HCT116 (cell line): ENCODE results near the gene PI4KA. TPM values are rescaled to one million over a fixed set of nuclear protein-coding genes. Genes with fewer than 3 reads are reported as not detected.

Experiments used
- ATAC-seq: fragments of 200-7000 bp; cut with Tn5 transposase; 2 replicates; pipeline ENCODE4 v1.9.1; 2020; ENCODE audit warnings: mild to moderate bottlenecking, moderate library complexity
- BruUV-seq: library from RNA; stranded (reverse); fragments of 400-500 nt; replicated peaks from 2 replicates; lab custom pipeline; 2021; lab: Mats Ljungman, UMichigan
- CTCF ChIA-PET: fragments of 300-600 bp; sonication (Branson Sonifier 250); formaldehyde crosslinking; loops from one replicate; lab custom pipeline; 2021; ENCODE audit warnings: antibody characterized with exemption; lab: Charles Lee
- POLR2A ChIA-PET: fragments of 300-600, 350-600 bp; sonication (Branson Sonifier 250); formaldehyde crosslinking; loops from one replicate; lab custom pipeline; 2021; ENCODE audit warnings: antibody characterized with exemption; lab: Charles Lee
- RAD21 ChIA-PET, 2 experiments: fragments of 300-600 bp; sonication (Branson Sonifier 250); formaldehyde crosslinking; loops; one replicate each; lab custom pipeline; 2023; ENCODE audit warnings: low total read pairs in 2 of 2; ENCODE audit not compliant: uncharacterized antibody in 2 of 2, unreplicated experiment in 2 of 2, low non-redundant PET in 1 of 2; lab: Charles Lee
- DNase-seq: peaks from one replicate; pipeline ENCODE4 v3.0.0-alpha.2; 2010; ENCODE audit warnings: low read depth, low spot score
- H2AFZ ChIP-seq: fragments of 200-600 bp; shearing (Covaris generic), sonication (generic); 2 replicates; pipeline ENCODE4 v1.6.1; 2017; ENCODE audit warnings: low read depth, mixed run types, mixed read lengths, antibody characterized with exemption, low read length; ENCODE audit not compliant: poor library complexity, severe bottlenecking
- H3K27ac ChIP-seq: 2 replicates; pipeline ENCODE4 v1.5.1; 2012; ENCODE audit warnings: low read depth, low read length
- H3K27me3 ChIP-seq: fragments of 200-600 bp; sonication (generic); 2 replicates; pipeline ENCODE4 v1.6.1; 2016; ENCODE audit warnings: mixed run types, low read length, mixed read lengths; ENCODE audit not compliant: insufficient read depth
- H3K36me3 ChIP-seq, 2 experiments: fragments of 200-500 bp in 1 of 2; fragments of 200-600 bp in 1 of 2; sonication (Bioruptor generic) in 1 of 2; sonication (generic) in 1 of 2; 2 replicates each; pipeline versions ENCODE4 v1.5.1 to v1.6.1; 2014 to 2016; ENCODE audit warnings: low read length in 2 of 2, inconsistent platforms in 1 of 2, mixed read lengths in 1 of 2, mixed run types in 1 of 2; ENCODE audit not compliant: insufficient read depth in 2 of 2, control insufficient read depth in 1 of 2
- H3K4me1 ChIP-seq, 2 experiments: fragments of 200-600 bp in 1 of 2; sonication (generic) in 1 of 2; 2 replicates each; pipeline versions ENCODE4 v1.5.1 to v1.6.1; 2012 to 2017; ENCODE audit warnings: low read length in 2 of 2, inconsistent platforms in 1 of 2, mild to moderate bottlenecking in 1 of 2, mixed read lengths in 1 of 2, mixed run types in 1 of 2, moderate library complexity in 1 of 2; ENCODE audit not compliant: insufficient read depth in 2 of 2, control insufficient read depth in 1 of 2
- H3K4me2 ChIP-seq: fragments of 200-600 bp; sonication (generic); 2 replicates; pipeline ENCODE4 v1.6.1; 2017; ENCODE audit warnings: mixed run types, low read length, mixed read lengths
- H3K4me3 ChIP-seq, 2 experiments: fragments of 200-600 bp in 1 of 2; sonication (generic) in 1 of 2; replicated peaks in 1 of 2; 2 replicates each; pipeline ENCODE4 v1.5.1; 2011 to 2016; ENCODE audit warnings: low read length in 2 of 2, control low read depth in 1 of 2, low read depth in 1 of 2, mild to moderate bottlenecking in 1 of 2, mixed read lengths in 1 of 2, mixed run types in 1 of 2
- H3K79me2 ChIP-seq: fragments of 200-600 bp; sonication (generic); 2 replicates; pipeline ENCODE4 v1.6.1; 2017; ENCODE audit warnings: mild to moderate bottlenecking, mixed run types, low read length, moderate library complexity, mixed read lengths; ENCODE audit not compliant: insufficient read depth
- H3K9ac ChIP-seq: fragments of 200-600 bp; sonication (generic); 2 replicates; pipeline ENCODE4 v1.6.1; 2016; ENCODE audit warnings: low read length, mixed read lengths
- H3K9me2 ChIP-seq: fragments of 200-600 bp; sonication (generic), shearing (Covaris generic); 2 replicates; pipeline ENCODE4 v1.6.1; 2017; ENCODE audit warnings: mixed run types, mild to moderate bottlenecking, moderate library complexity; ENCODE audit not compliant: insufficient read depth
- H3K9me3 ChIP-seq, 2 experiments: fragments of 200-500 bp in 1 of 2; fragments of 200-600 bp in 1 of 2; sonication (Bioruptor generic) in 1 of 2; sonication (generic) in 1 of 2; 2 replicates each; pipeline ENCODE4 v1.6.1; 2014 to 2017; ENCODE audit warnings: low read length in 2 of 2, mixed read lengths in 2 of 2, inconsistent platforms in 1 of 2, low read depth in 1 of 2, mild to moderate bottlenecking in 1 of 2, mixed run types in 1 of 2, moderate library complexity in 1 of 2; ENCODE audit not compliant: control insufficient read depth in 1 of 2, insufficient read depth in 1 of 2
- H4K20me1 ChIP-seq: fragments of 200-600 bp; sonication (generic), shearing (Covaris generic); 2 replicates; pipeline ENCODE4 v1.6.1; 2017; ENCODE audit warnings: mixed run types, mild to moderate bottlenecking, moderate library complexity; ENCODE audit not compliant: insufficient read depth
- CTCF ChIP-seq, 3 experiments: fragments of 200-600 bp in 1 of 3; sonication (generic) in 1 of 3; IDR thresholded peaks in 2 of 3; conservative IDR thresholded peaks in 1 of 3; 2 replicates each; pipeline ENCODE4 v1.5.1; 2012 to 2017; ENCODE audit warnings: low read depth in 2 of 3, low read length in 2 of 3, antibody characterized with exemption in 1 of 3, borderline replicate concordance in 1 of 3, control low read depth in 1 of 3, mild to moderate bottlenecking in 1 of 3, mixed read lengths in 1 of 3, mixed run types in 1 of 3, moderate library complexity in 1 of 3; ENCODE audit not compliant: insufficient read depth in 1 of 3
- EGR1 ChIP-seq: IDR thresholded peaks from 2 replicates; pipeline ENCODE4 v1.6.1; 2012; ENCODE audit warnings: low read depth
- ELF1 ChIP-seq: IDR thresholded peaks from 2 replicates; pipeline ENCODE4 v1.6.1; 2012; ENCODE audit warnings: low read depth, borderline replicate concordance
- EZH2 ChIP-seq: fragments of 200-600 bp; sonication (generic); IDR thresholded peaks from 2 replicates; pipeline ENCODE4 v1.6.1; 2017; ENCODE audit warnings: antibody characterized with exemption, mixed run types
- RAD21 ChIP-seq: IDR thresholded peaks from 2 replicates; pipeline ENCODE4 v1.6.1; 2012; ENCODE audit warnings: low read depth, mild to moderate bottlenecking
- SIN3A ChIP-seq: IDR thresholded peaks from 2 replicates; pipeline ENCODE4 v1.6.1; 2012; ENCODE audit warnings: low read depth
- TCF7L2 ChIP-seq: IDR thresholded peaks from 2 replicates; pipeline ENCODE4 v1.7.0; 2011; ENCODE audit warnings: borderline replicate concordance, inconsistent platforms; ENCODE audit not compliant: insufficient read depth, insufficient read length; ENCODE audit errors: extremely low read depth
- ZFX ChIP-seq: fragments of 450-650 bp; IDR thresholded peaks from 2 replicates; pipeline ENCODE4 v1.6.1; 2017
- intact Hi-C: fragments of 100-400 bp; cut with micrococcal nuclease; formaldehyde crosslinking; loops from 2 replicates; pipeline ENCODE4 v1.10.0; 2022
- total RNA-seq: library from RNA; stranded (reverse); gene quantifications from one replicate; pipeline ENCODE4 v1.2.1, GENCODE V29; 2021; ENCODE audit not compliant: unreplicated experiment
- TF ChIP-seq, protein P1 (sequence below): IDR thresholded peaks from 2 replicates; pipeline ENCODE4 v1.6.1; 2012
- TF ChIP-seq, protein P2 (sequence below): IDR thresholded peaks from 2 replicates; pipeline ENCODE4 v1.6.1; 2011; ENCODE audit warnings: mild to moderate bottlenecking, low read length, moderate library complexity; ENCODE audit not compliant: insufficient replicate concordance; ENCODE audit errors: extremely low read depth
- TF ChIP-seq, protein P3 (sequence below): IDR thresholded peaks from 2 replicates; pipeline ENCODE4 v1.6.1; 2012; ENCODE audit warnings: low read depth

The PI4KA gene
- total RNA-seq, 1 experiment from 2014 or later, result 59.6 TPM

- Histone ChIP-seq H3K9me3 (no peaks in the 10 kb centered on the region), H3K27me3 (no peaks in the 10 kb centered on the region), H3K79me2 (no peaks in the 10 kb centered on the region), H3K9me2 (no peaks in the 10 kb centered on the region), H3K27ac (no peak overlapping the region), H4K20me1 (no peaks in the 10 kb centered on the region), H2AFZ (no peak overlapping the region), H3K4me1 (peaks cover 3 to 20% of the 10 kb centered on the region in 2 experiments; a peak in 3 of 4 replicates), H3K9ac (no peak overlapping the region), H3K4me2 (peak overlapping the region; percentile 32), H3K36me3 (peaks cover 0 to 4% of the 10 kb centered on the region in 2 experiments; a peak in 3 of 4 replicates)
- no TSS peak for BruUV-seq
- intact Hi-C loops, result no loop called here
- ChIA-PET CTCF (no interaction called here), POLR2A (interaction anchor here (1.1 kb wide), 1 partner anchor 17 kb away, joined by 3 read pairs; no protein-coding TSS in a partner anchor), RAD21 (no interaction called here)
- no peak for DNase-seq
- TF ChIP-seq, protein P1, sequence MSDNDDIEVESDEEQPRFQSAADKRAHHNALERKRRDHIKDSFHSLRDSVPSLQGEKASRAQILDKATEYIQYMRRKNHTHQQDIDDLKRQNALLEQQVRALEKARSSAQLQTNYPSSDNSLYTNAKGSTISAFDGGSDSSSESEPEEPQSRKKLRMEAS, result peak; percentile 15; the same call in 1 of the 2 replicates
- TF ChIP-seq, protein P2, sequence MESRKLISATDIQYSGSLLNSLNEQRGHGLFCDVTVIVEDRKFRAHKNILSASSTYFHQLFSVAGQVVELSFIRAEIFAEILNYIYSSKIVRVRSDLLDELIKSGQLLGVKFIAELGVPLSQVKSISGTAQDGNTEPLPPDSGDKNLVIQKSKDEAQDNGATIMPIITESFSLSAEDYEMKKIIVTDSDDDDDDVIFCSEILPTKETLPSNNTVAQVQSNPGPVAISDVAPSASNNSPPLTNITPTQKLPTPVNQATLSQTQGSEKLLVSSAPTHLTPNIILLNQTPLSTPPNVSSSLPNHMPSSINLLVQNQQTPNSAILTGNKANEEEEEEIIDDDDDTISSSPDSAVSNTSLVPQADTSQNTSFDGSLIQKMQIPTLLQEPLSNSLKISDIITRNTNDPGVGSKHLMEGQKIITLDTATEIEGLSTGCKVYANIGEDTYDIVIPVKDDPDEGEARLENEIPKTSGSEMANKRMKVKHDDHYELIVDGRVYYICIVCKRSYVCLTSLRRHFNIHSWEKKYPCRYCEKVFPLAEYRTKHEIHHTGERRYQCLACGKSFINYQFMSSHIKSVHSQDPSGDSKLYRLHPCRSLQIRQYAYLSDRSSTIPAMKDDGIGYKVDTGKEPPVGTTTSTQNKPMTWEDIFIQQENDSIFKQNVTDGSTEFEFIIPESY, result no peak
- TF ChIP-seq, all 23 proteins: peak for 1
- ATAC-seq, result no peak
- H3K4me3 ChIP-seq, result no peak overlapping the region
These were observed 22.6 kb upstream of the PI4KA start for GRCh38 chr22:20881231-20881630.

DNA sequence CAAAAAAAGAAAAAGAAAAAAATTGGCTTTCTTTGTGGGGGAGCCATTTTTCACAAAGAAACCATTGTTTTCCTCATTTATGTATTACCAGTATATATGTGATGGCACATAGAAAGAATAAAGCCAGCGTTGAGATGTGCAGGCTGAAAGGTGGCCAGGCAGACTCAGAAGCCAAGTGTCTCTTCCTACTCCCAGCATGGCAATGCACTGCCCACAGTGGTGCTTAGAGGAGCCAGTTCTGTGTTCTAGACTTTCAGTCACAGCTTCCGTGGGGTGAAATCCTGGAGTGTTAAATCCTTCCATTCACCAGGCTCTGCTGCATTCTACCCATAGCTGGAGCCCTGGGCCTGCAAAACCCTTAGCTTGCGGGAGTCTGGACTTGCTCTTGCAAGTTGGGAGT is 19.1 kb upstream of the PI4KA start:
- peaks cover 0 to 11% of the 10 kb centered on the region in 2 experiments; a peak in 1 of 4 replicates for H3K4me1 ChIP-seq
- no peaks in the 10 kb centered on the region for H3K27me3 ChIP-seq
- H4K20me1 ChIP-seq, result no peaks in the 10 kb centered on the region
- ChIA-PET POLR2A (no interaction called here), CTCF (no interaction called here), RAD21 (no interaction called here)
- ATAC-seq (no peak), DNase-seq (no peak)
- no peaks in the 10 kb centered on the region for H3K79me2 ChIP-seq
- no peaks in the 10 kb centered on the region for H3K9me2 ChIP-seq
- H3K4me3 ChIP-seq, result no peak overlapping the region
- no peak overlapping the region for H3K9ac ChIP-seq
- H3K27ac ChIP-seq, result no peak overlapping the region
- no peak overlapping the region for H2AFZ ChIP-seq
- intact Hi-C loops, result no loop called here
- peaks cover 0 to 2% of the 10 kb centered on the region in 2 experiments; a peak in 2 of 4 replicates for H3K36me3 ChIP-seq
- H3K4me2 ChIP-seq, result no peak overlapping the region
- BruUV-seq, result no TSS peak
- H3K9me3 ChIP-seq, result no peaks in the 10 kb centered on the region
- TF ChIP-seq TCF7L2 (no peak), ZFX (no peak), CTCF (IDR thresholded peaks at IDR 0.05 in 2 of 3, conservative IDR thresholded peaks at IDR 0.05 in 1 of 3; ENCODE audit: borderline replicate concordance in 1 of 3, insufficient read depth in 1 of 3, low read depth in 2 of 3, low read length in 2 of 3) (no peak), SIN3A (no peak), RAD21 (no peak), EZH2 (no peak), EGR1 (no peak), ELF1 (no peak)
- TF ChIP-seq, protein P1, result no peak
- TF ChIP-seq, protein P3, sequence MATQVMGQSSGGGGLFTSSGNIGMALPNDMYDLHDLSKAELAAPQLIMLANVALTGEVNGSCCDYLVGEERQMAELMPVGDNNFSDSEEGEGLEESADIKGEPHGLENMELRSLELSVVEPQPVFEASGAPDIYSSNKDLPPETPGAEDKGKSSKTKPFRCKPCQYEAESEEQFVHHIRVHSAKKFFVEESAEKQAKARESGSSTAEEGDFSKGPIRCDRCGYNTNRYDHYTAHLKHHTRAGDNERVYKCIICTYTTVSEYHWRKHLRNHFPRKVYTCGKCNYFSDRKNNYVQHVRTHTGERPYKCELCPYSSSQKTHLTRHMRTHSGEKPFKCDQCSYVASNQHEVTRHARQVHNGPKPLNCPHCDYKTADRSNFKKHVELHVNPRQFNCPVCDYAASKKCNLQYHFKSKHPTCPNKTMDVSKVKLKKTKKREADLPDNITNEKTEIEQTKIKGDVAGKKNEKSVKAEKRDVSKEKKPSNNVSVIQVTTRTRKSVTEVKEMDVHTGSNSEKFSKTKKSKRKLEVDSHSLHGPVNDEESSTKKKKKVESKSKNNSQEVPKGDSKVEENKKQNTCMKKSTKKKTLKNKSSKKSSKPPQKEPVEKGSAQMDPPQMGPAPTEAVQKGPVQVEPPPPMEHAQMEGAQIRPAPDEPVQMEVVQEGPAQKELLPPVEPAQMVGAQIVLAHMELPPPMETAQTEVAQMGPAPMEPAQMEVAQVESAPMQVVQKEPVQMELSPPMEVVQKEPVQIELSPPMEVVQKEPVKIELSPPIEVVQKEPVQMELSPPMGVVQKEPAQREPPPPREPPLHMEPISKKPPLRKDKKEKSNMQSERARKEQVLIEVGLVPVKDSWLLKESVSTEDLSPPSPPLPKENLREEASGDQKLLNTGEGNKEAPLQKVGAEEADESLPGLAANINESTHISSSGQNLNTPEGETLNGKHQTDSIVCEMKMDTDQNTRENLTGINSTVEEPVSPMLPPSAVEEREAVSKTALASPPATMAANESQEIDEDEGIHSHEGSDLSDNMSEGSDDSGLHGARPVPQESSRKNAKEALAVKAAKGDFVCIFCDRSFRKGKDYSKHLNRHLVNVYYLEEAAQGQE, result no peak
